CD4-positive, alpha-beta T cell (primary cell): ENCODE results near the gene ATP8A1. TPM values are rescaled to one million over a fixed set of nuclear protein-coding genes. Genes with fewer than 3 reads are reported as not detected.

ENCODE experiments used
- ATAC-seq: fragments of 200-7000 bp; cut with Tn5 transposase; one replicate; pipeline ENCODE4 v1.10.0; 2022; ENCODE audit warnings: mild to moderate bottlenecking; ENCODE audit not compliant: poor library complexity
- CTCF ChIA-PET: fragments of 350-600 bp; sonication (Branson Sonifier 250); formaldehyde crosslinking; loops from one replicate; lab custom pipeline; 2021; ENCODE audit warnings: antibody characterized with exemption, inconsistent platforms; lab: Charles Lee
- POLR2A ChIA-PET: fragments of 350-600 bp; sonication (Branson Sonifier 250); formaldehyde crosslinking; loops from one replicate; lab custom pipeline; 2021; ENCODE audit warnings: antibody characterized with exemption, inconsistent platforms; lab: Charles Lee
- DNase-seq, 14 experiments: peaks; one replicate each; pipeline ENCODE4 v3.0.0-alpha.2; 2013 to 2020; ENCODE audit warnings: mixed read lengths in 2 of 14
- H3K27ac ChIP-seq, 2 donors: one replicate each; pipeline versions ENCODE4 v1.5.1 to v1.7.0; 2013; ENCODE audit warnings: low read length in 2 of 2, low read depth in 1 of 2, mild to moderate bottlenecking in 1 of 2
- H3K27me3 ChIP-seq, 2 experiments: 1 replicate in 1 of 2; 2 replicates in 1 of 2; pipeline versions ENCODE4 v1.6.1 to v1.7.0; 2013; ENCODE audit warnings: low read length in 2 of 2, control low read depth in 1 of 2, mild to moderate bottlenecking in 1 of 2, moderate library complexity in 1 of 2; ENCODE audit not compliant: insufficient read depth in 2 of 2, control insufficient read depth in 1 of 2
- H3K36me3 ChIP-seq: one replicate; pipeline ENCODE4 v1.6.1; 2013; ENCODE audit warnings: low read length, control low read depth; ENCODE audit not compliant: insufficient read depth
- H3K4me1 ChIP-seq: one replicate; pipeline ENCODE4 v1.6.1; 2013; ENCODE audit warnings: low read length, control low read depth; ENCODE audit not compliant: insufficient read depth
- H3K4me3 ChIP-seq: one replicate; pipeline ENCODE4 v1.5.1; 2013; ENCODE audit warnings: mild to moderate bottlenecking, low read length, moderate library complexity
- H3K9me3 ChIP-seq, 2 experiments: 1 replicate in 1 of 2; 2 replicates in 1 of 2; pipeline versions ENCODE4 v1.6.1 to v1.7.0; 2013; ENCODE audit warnings: low read length in 2 of 2, mild to moderate bottlenecking in 2 of 2, control low read depth in 1 of 2, moderate library complexity in 1 of 2; ENCODE audit not compliant: control insufficient read depth in 1 of 2, insufficient read depth in 1 of 2
- H3K27ac Mint-ChIP-seq: one replicate; pipeline ENCODE4 v1.8.0; 2020; ENCODE audit warnings: mixed read lengths
- H3K27me3 Mint-ChIP-seq: one replicate; pipeline ENCODE4 v1.8.0; 2021; ENCODE audit warnings: mixed read lengths
- H3K36me3 Mint-ChIP-seq: one replicate; pipeline ENCODE4 v1.8.0; 2021; ENCODE audit warnings: low read depth, mixed read lengths
- H3K4me1 Mint-ChIP-seq: one replicate; pipeline ENCODE4 v1.8.0; 2021; ENCODE audit warnings: low read depth, mixed read lengths
- H3K4me3 Mint-ChIP-seq: one replicate; pipeline ENCODE4 v1.8.0; 2020; ENCODE audit warnings: mild to moderate bottlenecking, mixed read lengths
- H3K9me3 Mint-ChIP-seq: one replicate; pipeline ENCODE4 v1.8.0; 2020; ENCODE audit warnings: mixed read lengths
- intact Hi-C, 2 experiments: fragments of 100-400 bp; cut with DNase I in 1 of 2; cut with micrococcal nuclease in 1 of 2; formaldehyde crosslinking; loops; one replicate each; pipeline versions ENCODE4 v1.15.1 to v1.9.0; 2023 to 2025; cut with DNase I, micrococcal nuclease
- total RNA-seq, 174 experiments: library from RNA in 2 of 174; stranded (reverse) in 2 of 174; gene quantifications; one replicate each; pipeline ENCODE4 v1.2.3 and lab custom pipeline; 2021 to 2026
- TF ChIP-seq, protein P1 (sequence below): fragments of 200-600 bp; IDR thresholded peaks from one replicate; pipeline ENCODE4 v1.8.0; 2022; ENCODE audit warnings: antibody characterized with exemption, mild to moderate bottlenecking

Gene ATP8A1
- total RNA-seq, 2 experiments from 2014 or later = 44.9 to 45.5 TPM

DNA sequence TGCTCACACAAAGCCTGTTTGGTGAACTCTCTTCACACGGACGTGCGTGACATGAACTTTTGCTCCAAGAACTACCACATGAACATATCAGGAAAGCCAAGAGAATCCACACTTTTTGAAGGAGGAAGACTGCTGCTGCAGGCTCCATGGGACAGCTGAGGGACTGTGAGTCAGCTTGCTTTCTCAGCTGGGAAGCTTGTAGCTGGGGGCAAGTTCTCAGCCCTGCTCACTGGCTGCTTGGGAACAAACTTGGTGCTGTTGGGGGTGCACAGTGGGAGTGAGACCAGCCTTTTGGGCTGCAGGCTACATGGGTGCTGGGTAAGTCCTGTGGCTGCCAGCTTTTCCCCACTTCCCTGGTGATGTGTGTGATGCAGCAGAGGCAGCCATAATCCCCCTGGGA, 123.9 kb downstream of the ATP8A1 start:
- ATAC-seq (no peak), DNase-seq (no peak)
- TF ChIP-seq, protein P1, sequence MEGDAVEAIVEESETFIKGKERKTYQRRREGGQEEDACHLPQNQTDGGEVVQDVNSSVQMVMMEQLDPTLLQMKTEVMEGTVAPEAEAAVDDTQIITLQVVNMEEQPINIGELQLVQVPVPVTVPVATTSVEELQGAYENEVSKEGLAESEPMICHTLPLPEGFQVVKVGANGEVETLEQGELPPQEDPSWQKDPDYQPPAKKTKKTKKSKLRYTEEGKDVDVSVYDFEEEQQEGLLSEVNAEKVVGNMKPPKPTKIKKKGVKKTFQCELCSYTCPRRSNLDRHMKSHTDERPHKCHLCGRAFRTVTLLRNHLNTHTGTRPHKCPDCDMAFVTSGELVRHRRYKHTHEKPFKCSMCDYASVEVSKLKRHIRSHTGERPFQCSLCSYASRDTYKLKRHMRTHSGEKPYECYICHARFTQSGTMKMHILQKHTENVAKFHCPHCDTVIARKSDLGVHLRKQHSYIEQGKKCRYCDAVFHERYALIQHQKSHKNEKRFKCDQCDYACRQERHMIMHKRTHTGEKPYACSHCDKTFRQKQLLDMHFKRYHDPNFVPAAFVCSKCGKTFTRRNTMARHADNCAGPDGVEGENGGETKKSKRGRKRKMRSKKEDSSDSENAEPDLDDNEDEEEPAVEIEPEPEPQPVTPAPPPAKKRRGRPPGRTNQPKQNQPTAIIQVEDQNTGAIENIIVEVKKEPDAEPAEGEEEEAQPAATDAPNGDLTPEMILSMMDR = no peak
- Mint-ChIP-seq H3K4me3 (no peak overlapping the region), H3K27ac (no peak overlapping the region), H3K4me1 (peaks cover 24% of the 10 kb centered on the region), H3K36me3 (peaks cover 97% of the 10 kb centered on the region), H3K27me3 (no peaks in the 10 kb centered on the region), H3K9me3 (peaks cover 2% of the 10 kb centered on the region)
- no peaks in the 10 kb centered on the region for H3K4me1 ChIP-seq
- ChIA-PET CTCF (no interaction called here), POLR2A (no interaction called here)
- no peak overlapping the region for H3K4me3 ChIP-seq
- H3K9me3 ChIP-seq = no peaks in the 10 kb centered on the region
- H3K36me3 ChIP-seq = peaks cover 28% of the 10 kb centered on the region
- no peaks in the 10 kb centered on the region for H3K27me3 ChIP-seq
- H3K27ac ChIP-seq = no peak overlapping the region
- intact Hi-C loops = no loop called here

DNA sequence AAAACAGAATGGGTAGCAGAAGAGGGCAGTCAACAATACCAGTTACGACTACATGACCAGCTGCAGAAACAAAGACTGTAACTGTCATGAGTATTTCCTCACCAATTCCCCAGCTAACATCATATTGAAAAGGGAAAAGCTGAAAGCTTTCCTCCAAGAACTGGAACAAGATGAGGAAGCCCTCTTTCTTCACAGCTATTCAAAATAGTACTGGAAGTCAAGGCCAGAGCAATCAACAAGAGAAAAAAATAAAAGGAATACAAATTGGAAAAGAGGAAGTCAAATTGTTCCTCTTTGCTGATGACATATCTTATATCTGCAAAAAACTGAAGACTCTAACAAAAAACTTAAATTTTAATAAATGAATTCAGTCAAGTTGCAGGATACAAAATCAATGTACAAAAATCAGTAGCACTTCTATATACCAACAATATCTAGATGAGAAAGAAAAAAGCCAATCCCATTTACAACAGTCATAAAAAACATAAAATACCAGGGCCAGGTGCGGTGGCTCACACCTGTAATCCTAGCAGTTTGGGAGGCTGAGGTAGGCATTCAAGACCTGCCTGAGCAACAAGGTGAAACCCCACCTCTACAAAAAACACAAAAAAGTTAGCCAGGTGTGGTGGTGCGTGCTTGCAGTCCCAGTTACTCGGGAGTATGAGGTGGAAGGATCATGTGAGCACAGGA, 125.4 kb downstream of the ATP8A1 start:
- H3K27ac Mint-ChIP-seq = no peak overlapping the region
- Histone ChIP-seq H3K27ac (no peak overlapping the region), H3K4me3 (no peak overlapping the region), H3K36me3 (peaks cover 29% of the 10 kb centered on the region), H3K27me3 (no peaks in the 10 kb centered on the region), H3K4me1 (no peaks in the 10 kb centered on the region), H3K9me3 (no peaks in the 10 kb centered on the region)
- H3K4me3 Mint-ChIP-seq = no peak overlapping the region
- TF ChIP-seq, protein P1 = no peak
- POLR2A ChIA-PET = no interaction called here
- DNase-seq (no peak), ATAC-seq (no peak)
- H3K4me1 Mint-ChIP-seq = peaks cover 13% of the 10 kb centered on the region
- intact Hi-C loops = no loop called here
- no peaks in the 10 kb centered on the region for H3K27me3 Mint-ChIP-seq
- peaks cover 94% of the 10 kb centered on the region for H3K36me3 Mint-ChIP-seq
- CTCF ChIA-PET = no interaction called here
- H3K9me3 Mint-ChIP-seq = peaks cover 1% of the 10 kb centered on the region

DNA sequence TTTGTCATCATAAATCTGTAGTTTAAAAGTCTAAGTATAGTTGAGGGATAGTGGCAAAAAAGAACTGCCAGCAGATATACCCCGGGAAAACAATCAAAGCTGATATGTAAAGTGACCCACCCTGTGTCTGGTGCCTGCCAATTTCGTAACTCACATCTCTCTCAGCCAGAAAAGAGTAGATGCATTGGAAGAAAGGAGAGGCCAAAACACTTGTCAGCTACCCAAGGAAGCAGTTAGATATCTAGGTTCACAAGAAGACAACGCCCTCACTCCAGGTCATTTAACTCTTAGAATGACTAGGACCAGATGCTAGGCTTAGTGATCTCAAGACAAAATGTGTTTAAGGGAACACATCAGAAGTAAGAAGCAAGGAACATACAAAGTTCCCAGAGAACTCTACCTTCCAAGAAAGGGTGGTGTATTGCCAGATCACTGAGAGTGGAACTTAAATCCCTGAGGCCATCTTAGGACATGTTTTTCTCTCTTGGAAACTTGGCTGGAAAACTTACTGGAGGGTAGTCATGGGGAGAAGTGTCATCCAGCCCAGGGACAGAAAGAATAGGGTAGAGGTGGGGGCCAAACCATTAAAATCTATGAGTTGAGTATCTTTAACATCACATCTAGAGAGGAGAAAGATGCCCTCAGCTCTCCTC, 133.7 kb downstream of the ATP8A1 start:
- peaks cover 38% of the 10 kb centered on the region for H3K36me3 ChIP-seq
- TF ChIP-seq, protein P1 = no peak
- H3K4me3 Mint-ChIP-seq = no peak overlapping the region
- no peak for DNase-seq
- no peaks in the 10 kb centered on the region for H3K9me3 ChIP-seq
- H3K27me3 Mint-ChIP-seq = no peaks in the 10 kb centered on the region
- H3K36me3 Mint-ChIP-seq = peaks cover 75% of the 10 kb centered on the region
- intact Hi-C loops = loop anchor here (5.0 kb wide), 2 partner anchors 241 to 1241 kb away; no protein-coding TSS in a partner anchor
- H3K4me1 Mint-ChIP-seq = no peaks in the 10 kb centered on the region
- H3K4me1 ChIP-seq = no peaks in the 10 kb centered on the region
- H3K9me3 Mint-ChIP-seq = no peaks in the 10 kb centered on the region
- H3K4me3 ChIP-seq = no peak overlapping the region
- no peak overlapping the region for H3K27ac ChIP-seq
- POLR2A ChIA-PET = no interaction called here
- ATAC-seq = no peak
- H3K27ac Mint-ChIP-seq = no peak overlapping the region
- CTCF ChIA-PET = no interaction called here
- H3K27me3 ChIP-seq = no peaks in the 10 kb centered on the region
